IMR-90 (cell line): ENCODE measurements around the gene DMD. TPM values are rescaled to one million over a fixed set of nuclear protein-coding genes. Genes with fewer than 3 reads are reported as not detected.

Experiments
- ATAC-seq: fragments of 200-7000 bp; cut with Tn5 transposase; 2 replicates; pipeline ENCODE4 v1.9.1; 2020; ENCODE audit warnings: low read depth, mild to moderate bottlenecking, moderate library complexity
- BruUV-seq: library from RNA; stranded (reverse); fragments of 400-500 nt; replicated peaks from 2 replicates; lab custom pipeline; 2021; lab: Mats Ljungman, UMichigan
- CTCF ChIA-PET: fragments of 300-600 bp; formaldehyde crosslinking; extraction: SDS; loops from one replicate; lab custom pipeline; 2021; ENCODE audit warnings: antibody characterized with exemption; lab: Yijun Ruan, JAX
- POLR2A ChIA-PET: fragments of 300-600 bp; sonication (Branson Sonifier 250); formaldehyde crosslinking; loops from one replicate; lab custom pipeline; 2022; ENCODE audit warnings: antibody characterized with exemption; ENCODE audit not compliant: unreplicated experiment; lab: Charles Lee
- DNase-seq: peaks from one replicate; pipeline ENCODE4 v3.0.0; 2013
- H2AFZ ChIP-seq: replicated peaks from 2 replicates; pipeline ENCODE3; 2013; ENCODE audit warnings: low read length, mild to moderate bottlenecking; ENCODE audit not compliant: poor library complexity
- H2AK5ac ChIP-seq: 2 replicates; pipeline ENCODE4 v1.6.1; 2013; ENCODE audit warnings: low read depth, low read length, inconsistent platforms
- H2AK9ac ChIP-seq: replicated peaks from 2 replicates; pipeline ENCODE3; 2013; ENCODE audit warnings: mild to moderate bottlenecking, low read depth, low read length, moderate library complexity; ENCODE audit not compliant: poor library complexity
- H2BK120ac ChIP-seq: 2 replicates; pipeline ENCODE4 v1.6.1; 2013; ENCODE audit warnings: low read depth, low read length, inconsistent platforms
- H2BK15ac ChIP-seq: 3 replicates; pipeline ENCODE4 v1.6.1; 2013; ENCODE audit warnings: low read depth, low read length, inconsistent platforms
- H2BK20ac ChIP-seq: 2 replicates; pipeline ENCODE4 v1.6.1; 2013; ENCODE audit warnings: low read depth, mild to moderate bottlenecking, inconsistent platforms, low read length, moderate library complexity
- H2BK5ac ChIP-seq: 2 replicates; pipeline ENCODE4 v1.6.1; 2013; ENCODE audit warnings: mild to moderate bottlenecking, low read depth, low read length, inconsistent platforms; ENCODE audit not compliant: poor library complexity, severe bottlenecking
- H3K14ac ChIP-seq: replicated peaks from 2 replicates; pipeline ENCODE4 v1.6.1; 2013; ENCODE audit warnings: low read depth, low read length, inconsistent platforms
- H3K18ac ChIP-seq: 2 replicates; pipeline ENCODE4 v1.6.1; 2013; ENCODE audit warnings: low read depth, low read length, control low read depth
- H3K23ac ChIP-seq: 2 replicates; pipeline ENCODE4 v1.6.1; 2013; ENCODE audit warnings: low read depth, low read length, inconsistent platforms
- H3K27ac ChIP-seq: 2 replicates; pipeline ENCODE4 v1.5.1; 2013; ENCODE audit warnings: mild to moderate bottlenecking, control low read depth, low read length; ENCODE audit not compliant: insufficient read depth
- H3K27me3 ChIP-seq: 2 replicates; pipeline ENCODE4 v1.6.1; 2013; ENCODE audit warnings: low read length; ENCODE audit not compliant: control insufficient read depth, insufficient read depth
- H3K36me3 ChIP-seq: 2 replicates; pipeline ENCODE4 v1.6.1; 2013; ENCODE audit warnings: low read length, mixed read lengths; ENCODE audit not compliant: control insufficient read depth, insufficient read depth
- H3K4ac ChIP-seq: 2 replicates; pipeline ENCODE4 v1.6.1; 2013; ENCODE audit warnings: low read depth, low read length, inconsistent platforms
- H3K4me1 ChIP-seq: 2 replicates; pipeline ENCODE4 v1.6.1; 2013; ENCODE audit warnings: low read length, mixed read lengths; ENCODE audit not compliant: control insufficient read depth, insufficient read depth
- H3K4me2 ChIP-seq: 2 replicates; pipeline ENCODE4 v1.6.1; 2013; ENCODE audit warnings: low read depth, mild to moderate bottlenecking, control low read depth, low read length, moderate library complexity
- H3K4me3 ChIP-seq: 2 replicates; pipeline ENCODE4 v1.5.1; 2013; ENCODE audit warnings: low read depth, mild to moderate bottlenecking, control low read depth, low read length, moderate library complexity; ENCODE audit not compliant: insufficient read depth
- H3K56ac ChIP-seq: 2 replicates; pipeline ENCODE4 v1.6.1; 2013; ENCODE audit warnings: low read length, inconsistent platforms; ENCODE audit not compliant: insufficient read depth; ENCODE audit errors: extremely low read depth
- H3K79me1 ChIP-seq, 2 experiments: 2 replicates each; pipeline ENCODE4 v1.6.1; 2013; ENCODE audit warnings: low read length in 2 of 2, inconsistent platforms in 1 of 2, low read depth in 1 of 2
- H3K9ac ChIP-seq: 2 replicates; pipeline ENCODE4 v1.6.1; 2013; ENCODE audit warnings: low read depth, low read length, control low read depth
- H3K9me1 ChIP-seq: 2 replicates; pipeline ENCODE4 v1.6.1; 2013; ENCODE audit warnings: low read length, inconsistent platforms; ENCODE audit not compliant: insufficient read depth
- H3K9me3 ChIP-seq: 2 replicates; pipeline ENCODE4 v1.6.1; 2013; ENCODE audit warnings: low read length; ENCODE audit not compliant: control insufficient read depth, insufficient read depth
- H4K20me1 ChIP-seq: 2 replicates; pipeline ENCODE4 v1.6.1; 2013; ENCODE audit warnings: low read length, inconsistent platforms; ENCODE audit not compliant: insufficient read depth
- H4K5ac ChIP-seq: 2 replicates; pipeline ENCODE4 v1.6.1; 2013; ENCODE audit warnings: mild to moderate bottlenecking, low read depth, low read length, control low read depth
- H4K8ac ChIP-seq, 2 experiments: 2 replicates each; pipeline ENCODE4 v1.6.1; 2013; ENCODE audit warnings: low read depth in 2 of 2, low read length in 2 of 2, control low read depth in 1 of 2, inconsistent platforms in 1 of 2
- H4K91ac ChIP-seq: 2 replicates; pipeline ENCODE4 v1.6.1; 2013; ENCODE audit warnings: low read depth, low read length, inconsistent platforms; ENCODE audit not compliant: insufficient read depth
- BHLHE40 ChIP-seq: fragments of 150-350 bp; IDR thresholded peaks from 2 replicates; pipeline ENCODE4 v1.6.1; 2016; ENCODE audit warnings: mild to moderate bottlenecking, low read depth, low read length
- CEBPB ChIP-seq: IDR thresholded peaks from 2 replicates; pipeline ENCODE4 v1.6.1; 2012; ENCODE audit warnings: low read depth, low read length, improper control_type of control experiment
- CHD1 ChIP-seq: IDR thresholded peaks from 2 replicates; pipeline ENCODE4 v1.6.1; 2012; ENCODE audit warnings: low read depth, low read length, improper control_type of control experiment
- CTCF ChIP-seq: conservative IDR thresholded peaks from 2 replicates; pipeline ENCODE4 v1.5.1; 2012; ENCODE audit warnings: mild to moderate bottlenecking, low read depth, low read length, improper control_type of control experiment
- ELK1 ChIP-seq: fragments of 150-350 bp; IDR thresholded peaks from 2 replicates; pipeline ENCODE4 v1.6.1; 2016; ENCODE audit warnings: low read depth, mild to moderate bottlenecking, low read length, moderate library complexity, borderline replicate concordance
- FOS ChIP-seq: fragments of 150-350 bp; IDR thresholded peaks from 2 replicates; pipeline ENCODE4 v1.6.1; 2016; ENCODE audit warnings: low read depth, low read length
- MAFK ChIP-seq: IDR thresholded peaks from 2 replicates; pipeline ENCODE4 v1.6.1; 2012; ENCODE audit warnings: low read depth, low read length, improper control_type of control experiment
- MAZ ChIP-seq: IDR thresholded peaks from 2 replicates; pipeline ENCODE4 v1.6.1; 2012; ENCODE audit warnings: low read depth, mild to moderate bottlenecking, low read length, improper control_type of control experiment, moderate library complexity, borderline replicate concordance
- MXI1 ChIP-seq: IDR thresholded peaks from 2 replicates; pipeline ENCODE4 v1.6.1; 2012; ENCODE audit warnings: low read depth, mild to moderate bottlenecking, low read length, moderate library complexity, borderline replicate concordance
- NFE2L2 ChIP-seq: fragments of 150-350 bp; IDR thresholded peaks from 2 replicates; pipeline ENCODE4 v1.6.1; 2016; ENCODE audit warnings: low read depth, mild to moderate bottlenecking, low read length
- POLR2A ChIP-seq: IDR thresholded peaks from 2 replicates; pipeline ENCODE4 v1.6.1; 2012; ENCODE audit warnings: mild to moderate bottlenecking, low read depth, low read length
- RAD21 ChIP-seq: IDR thresholded peaks from 2 replicates; pipeline ENCODE4 v1.6.1; 2012; ENCODE audit warnings: low read length, improper control_type of control experiment
- RCOR1 ChIP-seq: IDR thresholded peaks from 2 replicates; pipeline ENCODE4 v1.6.1; 2012; ENCODE audit warnings: mild to moderate bottlenecking, low read length, improper control_type of control experiment; ENCODE audit not compliant: insufficient replicate concordance
- RFX5 ChIP-seq: IDR thresholded peaks from 2 replicates; pipeline ENCODE4 v1.8.0; 2012; ENCODE audit warnings: low read depth, mild to moderate bottlenecking, low read length, moderate library complexity
- SMC3 ChIP-seq: fragments of 150-350 bp; IDR thresholded peaks from 2 replicates; pipeline ENCODE4 v1.6.1; 2016; ENCODE audit warnings: low read depth, mild to moderate bottlenecking, antibody characterized with exemption, low read length, moderate library complexity
- USF2 ChIP-seq: fragments of 150-350 bp; IDR thresholded peaks from 2 replicates; pipeline ENCODE4 v1.6.1; 2017; ENCODE audit warnings: mild to moderate bottlenecking, antibody characterized with exemption, low read length, low read depth
- WGBS, 2 experiments: methylation state at CpG; one replicate each; pipeline versions ENCODE4 v1.1.5 to v1.1.7; 2013; ENCODE audit warnings: missing lambda C conversion rate in 2 of 2; ENCODE audit not compliant: insufficient read length in 1 of 2; ENCODE audit errors: extremely low coverage in 2 of 2; 5-methylcytosine and 5-hydroxymethylcytosine counted together
- dilution Hi-C: fragments of 300-500 bp; cut with HindIII; formaldehyde crosslinking; loops from one replicate; pipeline ENCODE4 v1.14.3; 2018; ENCODE audit warnings: low sequenced_read_pairs; ENCODE audit not compliant: unreplicated experiment
- in situ Hi-C: fragments of 300-500 bp; cut with MboI; formaldehyde crosslinking; loops from 3 replicates; pipeline ENCODE4 v1.14.3; 2019; ENCODE audit warnings: low sequenced_read_pairs, inconsistent platforms, mixed read lengths
- intact Hi-C: fragments of 100-400 bp; cut with micrococcal nuclease; formaldehyde crosslinking; loops from 2 replicates; pipeline ENCODE4 v1.10.0; 2022
- polyA plus RNA-seq, 3 experiments: library from polyadenylated mRNA; depleted of rRNA; stranded (reverse); fragments of >200 nt; gene quantifications; 2 replicates each; pipeline ENCODE4 v1.2.3, GENCODE V29; 2012; ENCODE audit warnings: low replicate concordance in 1 of 3
- total RNA-seq: library from RNA; depleted of rRNA; stranded (reverse); fragments of >200 nt; gene quantifications from 2 replicates; pipeline ENCODE4 v1.2.3, GENCODE V29; 2012

DMD gene
- total and polyA plus RNA-seq, 2 of the 4 experiments (the other 2 are of a cell fraction) = 6.6 to 11.8 TPM

GRCh38 chrX:32618154-32618553 lies 593.2 kb downstream of the DMD start:
- TF ChIP-seq NFE2L2 (no peak), FOS (no peak), CHD1 (no peak), CEBPB (no peak), MAZ (no peak), POLR2A (no peak), ELK1 (no peak), SMC3 (no peak), CTCF (no peak), MAFK (no peak), RAD21 (no peak), RCOR1 (no peak), BHLHE40 (no peak), MXI1 (no peak), RFX5 (no peak), USF2 (no peak)
- H2AK5ac ChIP-seq = no peak overlapping the region
- H4K5ac ChIP-seq = no peak overlapping the region
- no peak overlapping the region for H3K4me3 ChIP-seq
- H3K9me1 ChIP-seq = no peaks in the 10 kb centered on the region
- no peak overlapping the region for H3K56ac ChIP-seq
- no peak overlapping the region for H3K18ac ChIP-seq
- in situ Hi-C loops = no loop called here
- H2BK5ac ChIP-seq = no peak overlapping the region
- H2BK20ac ChIP-seq = no peak overlapping the region
- H4K91ac ChIP-seq = no peak overlapping the region
- no peaks in the 10 kb centered on the region for H3K79me1 ChIP-seq
- H3K14ac ChIP-seq = no peak overlapping the region
- no peaks in the 10 kb centered on the region for H3K4me1 ChIP-seq
- H3K36me3 ChIP-seq = no peaks in the 10 kb centered on the region
- no peak overlapping the region for H2AK9ac ChIP-seq
- no peak overlapping the region for H3K4me2 ChIP-seq
- H2BK15ac ChIP-seq = no peak overlapping the region
- H4K8ac ChIP-seq = no peak overlapping the region
- intact Hi-C loops = no loop called here
- no peaks in the 10 kb centered on the region for H4K20me1 ChIP-seq
- no peak overlapping the region for H2BK120ac ChIP-seq
- WGBS, 2 experiments = no CpG with 5 or more reads among the region's 5 CpGs
- H3K27ac ChIP-seq = no peak overlapping the region
- no peaks in the 10 kb centered on the region for H3K27me3 ChIP-seq
- H3K9me3 ChIP-seq = no peaks in the 10 kb centered on the region
- H2AFZ ChIP-seq = no peak overlapping the region
- H3K23ac ChIP-seq = no peak overlapping the region
- CTCF ChIA-PET = no interaction called here
- no TSS peak for BruUV-seq
- no peak for ATAC-seq
- POLR2A ChIA-PET = no interaction called here
- H3K9ac ChIP-seq = no peak overlapping the region
- DNase-seq = no peak
- no peak overlapping the region for H3K4ac ChIP-seq
- dilution Hi-C loops = no loop called here
